GM23338 (cell line): Measurements from ENCODE around the gene SLC25A42. TPM values are rescaled to one million over a fixed set of nuclear protein-coding genes. Genes with fewer than 3 reads are reported as not detected.
"Not testable (repeated sequence)": the region's sequence is repeated elsewhere in the genome, so short reads cannot be mapped to it uniquely, and the experiment has no call there.

ENCODE experiments used
- ATAC-seq: fragments of 200-7000 bp; cut with Tn5 transposase; 3 replicates; pipeline ENCODE4 v1.9.1; 2020
- DNase-seq: peaks from one replicate; pipeline ENCODE4 v3.0.0-alpha.2; 2015; ENCODE audit warnings: low spot score
- H2AFZ ChIP-seq: fragments of 200-600 bp; sonication (generic); 2 replicates; pipeline ENCODE4 v1.8.0; 2016; ENCODE audit warnings: antibody characterized with exemption, mild to moderate bottlenecking, moderate library complexity
- H3F3A ChIP-seq: fragments of 200-600 bp; sonication (generic); replicated peaks from 2 replicates; pipeline ENCODE4 v1.8.0; 2017; ENCODE audit warnings: antibody characterized with exemption, mixed run types, low read depth
- H3K27ac ChIP-seq: fragments of 200-600 bp; sonication (generic); 2 replicates; pipeline ENCODE4 v1.6.1; 2016; ENCODE audit warnings: low read depth
- H3K27me3 ChIP-seq: fragments of 200-600 bp; sonication (generic); 2 replicates; pipeline ENCODE4 v1.8.0; 2016; ENCODE audit warnings: mild to moderate bottlenecking, mixed run types, moderate library complexity; ENCODE audit not compliant: insufficient read depth
- H3K36me3 ChIP-seq: fragments of 200-600 bp; sonication (generic); 2 replicates; pipeline ENCODE4 v1.8.0; 2016; ENCODE audit warnings: mild to moderate bottlenecking; ENCODE audit not compliant: insufficient read depth
- H3K4me1 ChIP-seq: fragments of 200-600 bp; sonication (generic); 2 replicates; pipeline ENCODE4 v1.8.0; 2016; ENCODE audit warnings: mild to moderate bottlenecking, moderate library complexity; ENCODE audit not compliant: insufficient read depth
- H3K4me2 ChIP-seq: fragments of 200-600 bp; sonication (generic); 2 replicates; pipeline ENCODE4 v1.7.1; 2017; ENCODE audit warnings: mixed run types
- H3K4me3 ChIP-seq: fragments of 200-600 bp; sonication (generic); 2 replicates; pipeline ENCODE4 v1.6.1; 2016; ENCODE audit warnings: mixed run types
- H3K79me2 ChIP-seq: fragments of 200-600 bp; sonication (generic); replicated peaks from 2 replicates; pipeline ENCODE4 v1.8.0; 2017; ENCODE audit warnings: mild to moderate bottlenecking; ENCODE audit not compliant: insufficient read depth
- H3K9me2 ChIP-seq: fragments of 200-600 bp; sonication (generic); 2 replicates; pipeline ENCODE4 v1.8.0; 2017; ENCODE audit not compliant: insufficient read depth
- H4K20me1 ChIP-seq: fragments of 200-600 bp; sonication (generic); replicated peaks from 2 replicates; pipeline ENCODE4 v1.8.0; 2017; ENCODE audit warnings: mild to moderate bottlenecking; ENCODE audit not compliant: insufficient read depth
- H3K27ac Mint-ChIP-seq: 2 replicates; pipeline ENCODE4 v1.8.0; 2020; ENCODE audit warnings: inconsistent platforms, mild to moderate bottlenecking, moderate library complexity, mixed read lengths
- H3K27me3 Mint-ChIP-seq: 3 replicates; pipeline ENCODE4 v1.8.0; 2022; ENCODE audit warnings: low read depth, mild to moderate bottlenecking, moderate library complexity, mixed read lengths, inconsistent platforms; ENCODE audit not compliant: insufficient read depth, poor library complexity
- H3K36me3 Mint-ChIP-seq: 3 replicates; pipeline ENCODE4 v1.8.0; 2021; ENCODE audit warnings: low read depth, mild to moderate bottlenecking, inconsistent platforms, moderate library complexity, mixed read lengths
- H3K4me1 Mint-ChIP-seq: 3 replicates; pipeline ENCODE4 v1.8.0; 2020; ENCODE audit warnings: mild to moderate bottlenecking, inconsistent platforms, mixed read lengths
- H3K4me3 Mint-ChIP-seq: 3 replicates; pipeline ENCODE4 v1.8.0; 2021; ENCODE audit warnings: moderate library complexity, mild to moderate bottlenecking, inconsistent platforms, mixed read lengths
- H3K9me3 Mint-ChIP-seq: 3 replicates; pipeline ENCODE4 v1.8.0; 2020; ENCODE audit warnings: moderate library complexity, mild to moderate bottlenecking, inconsistent platforms, mixed read lengths
- CREB1 ChIP-seq: fragments of 250-450 bp; sonication (Bioruptor Pico); IDR thresholded peaks from 2 replicates; pipeline ENCODE4 v1.5.0; 2020; ENCODE audit warnings: low read depth, mild to moderate bottlenecking, moderate library complexity
- CTCF ChIP-seq, 2 experiments: fragments of 200-600 bp in 1 of 2; sonication (generic) in 1 of 2; conservative IDR thresholded peaks; 2 replicates each; pipeline versions ENCODE4 v1.5.1 to v1.6.1; 2016 to 2017; ENCODE audit warnings: antibody characterized with exemption in 2 of 2, low read depth in 2 of 2, mild to moderate bottlenecking in 2 of 2, moderate library complexity in 1 of 2
- EZH2 ChIP-seq: fragments of 200-600 bp; sonication (generic); IDR thresholded peaks from one replicate; pipeline ENCODE4 v1.8.0; 2017; ENCODE audit warnings: antibody characterized with exemption, mild to moderate bottlenecking, low read depth; ENCODE audit not compliant: unreplicated experiment
- EZH2phosphoT487 ChIP-seq: fragments of 200-600 bp; sonication (generic); IDR thresholded peaks from one replicate; pipeline ENCODE4 v1.8.1; 2018; ENCODE audit warnings: antibody characterized with exemption; ENCODE audit not compliant: unreplicated experiment
- JUNB ChIP-seq: IDR thresholded peaks from one replicate; pipeline ENCODE4 v1.6.1; 2016; ENCODE audit warnings: antibody characterized with exemption; ENCODE audit not compliant: unreplicated experiment
- POLR2AphosphoS5 ChIP-seq: IDR thresholded peaks from 2 replicates; pipeline ENCODE4 v1.6.1; 2016; ENCODE audit warnings: antibody characterized with exemption, low read depth
- STAT1 ChIP-seq: IDR thresholded peaks from one replicate; pipeline ENCODE4 v1.6.1; 2016; ENCODE audit warnings: antibody characterized with exemption; ENCODE audit not compliant: unreplicated experiment
- ZNF114 ChIP-seq: fragments of 250-450 bp; sonication (Bioruptor Pico); IDR thresholded peaks from 2 replicates; pipeline ENCODE4 v1.5.0; 2020; ENCODE audit warnings: mild to moderate bottlenecking, moderate library complexity
- ZNF331 ChIP-seq: fragments of 250-450 bp; sonication (Bioruptor Pico); IDR thresholded peaks from 2 replicates; pipeline ENCODE4 v1.5.0; 2020; ENCODE audit warnings: low read depth, mild to moderate bottlenecking, moderate library complexity
- ZNF462 ChIP-seq: fragments of 250-450 bp; sonication (Bioruptor Pico); IDR thresholded peaks from 2 replicates; pipeline ENCODE4 v1.5.0; 2020; ENCODE audit warnings: mild to moderate bottlenecking, moderate library complexity
- polyA plus RNA-seq: library from polyadenylated mRNA; unstranded; fragments of >200 nt; fragmentation: Nextera tagmentation; extraction: Ambion mirVana; gene quantifications from 2 replicates; pipeline ENCODE4 v1.2.1, GENCODE V29; 2016
- total RNA-seq: library from RNA; depleted of rRNA; stranded (reverse); fragments of >200 nt; shearing (Covaris generic); gene quantifications from 2 replicates; pipeline ENCODE4 v1.2.3, GENCODE V29; 2014

The SLC25A42 gene
- total and polyA plus RNA-seq, 2 experiments from 2014 or later, result 7.3 to 7.6 TPM

GRCh38 chr19:19134687-19135158, 70.9 kb downstream of the SLC25A42 start:
- Histone ChIP-seq H3K9me2 (no peaks in the 10 kb centered on the region), H3K4me3 (peak overlapping the region; percentile 47), H3K27me3 (no peaks in the 10 kb centered on the region), H3K27ac (no peak overlapping the region), H3K79me2 (peaks cover 3% of the 10 kb centered on the region; the same call in 1 of the 2 replicates), H3K4me2 (peak overlapping the region; percentile 67), H3F3A (peaks cover 10% of the 10 kb centered on the region; the same call in 1 of the 2 replicates), H3K36me3 (no peaks in the 10 kb centered on the region), H4K20me1 (peaks cover 13% of the 10 kb centered on the region; the same call in 1 of the 2 replicates), H3K4me1 (peaks cover 5% of the 10 kb centered on the region; the same call in 1 of the 2 replicates), H2AFZ (no peak overlapping the region)
- peak; percentile 77 for TF ChIP-seq CREB1 (CRISPR knock-in tag)
- TF ChIP-seq EZH2, result no peak
- TF ChIP-seq JUNB, result no peak
- no peak for TF ChIP-seq ZNF331 (CRISPR knock-in tag)
- no peak for TF ChIP-seq ZNF462 (CRISPR knock-in tag)
- TF ChIP-seq CTCF (conservative IDR thresholded peaks at IDR 0.05; ENCODE audit: low read depth in 2 of 2), result peak in 1 of 2 experiments; percentile 39; a peak in 2 of 4 replicates
- TF ChIP-seq EZH2phosphoT487, result no peak
- no peak for TF ChIP-seq ZNF114 (CRISPR knock-in tag)
- TF ChIP-seq STAT1, result no peak
- TF ChIP-seq POLR2AphosphoS5, result peak; percentile 72
- Mint-ChIP-seq H3K4me3 (peak overlapping the region; percentile 61), H3K27ac (no peak overlapping the region), H3K27me3 (peaks cover 33% of the 10 kb centered on the region), H3K36me3 (peaks cover 40% of the 10 kb centered on the region), H3K4me1 (peaks cover 9% of the 10 kb centered on the region), H3K9me3 (peaks cover 24% of the 10 kb centered on the region)
- DNase-seq (peak; percentile 93), ATAC-seq (peak; percentile 77)

- H3K4me2 ChIP-seq, result peak overlapping the region; percentile 67; the same call in 1 of the 2 replicates
- not testable (repeated sequence) for ATAC-seq, H3K4me3 Mint-ChIP-seq, DNase-seq, H3K27me3 ChIP-seq, H3K4me1 Mint-ChIP-seq, H3K79me2 ChIP-seq, H3K4me3 ChIP-seq, H3K36me3 ChIP-seq, H3K4me1 ChIP-seq, H3K9me2 ChIP-seq, H3K27ac Mint-ChIP-seq, H3K27ac ChIP-seq, H2AFZ ChIP-seq
- peaks cover 13% of the 10 kb centered on the region; the same call in 1 of the 2 replicates for H4K20me1 ChIP-seq
- H3K27me3 Mint-ChIP-seq, result peaks cover 33% of the 10 kb centered on the region
- peaks cover 24% of the 10 kb centered on the region for H3K9me3 Mint-ChIP-seq
- peaks cover 10% of the 10 kb centered on the region; the same call in 1 of the 2 replicates for H3F3A ChIP-seq
- peaks cover 33% of the 10 kb centered on the region for H3K36me3 Mint-ChIP-seq
These were observed 71.9 kb downstream of the SLC25A42 start for GRCh38 chr19:19135713-19136112.
